Testis (tissue), 2 donors: ENCODE results near the gene FAM3B.

Experiments
- CTCF ChIP-seq, 3 experiments: fragments of 450-650 bp in 2 of 3; fragments of 200-600 bp in 1 of 3; sonication (generic) in 1 of 3; IDR thresholded peaks; one replicate each; pipeline ENCODE4 v1.5.1; 2016 to 2019; ENCODE audit warnings: antibody characterized with exemption in 3 of 3, mild to moderate bottlenecking in 2 of 3, moderate library complexity in 1 of 3
- POLR2A ChIP-seq: fragments of 450-650 bp; IDR thresholded peaks from one replicate; pipeline ENCODE4 v1.6.1; 2017; ENCODE audit warnings: antibody characterized with exemption, mild to moderate bottlenecking, moderate library complexity

GRCh38 chr21:41377715-41378114 lies 61.1 kb downstream of the FAM3B start:
- TF ChIP-seq CTCF (IDR thresholded peaks at IDR 0.05) (no peak), POLR2A (no peak)
